Measurements from ENCODE around the gene GPATCH1. TPM values are rescaled to one million over a fixed set of nuclear protein-coding genes. Genes with fewer than 3 reads are reported as not detected.

Gene GPATCH1
- total and polyA plus RNA-seq, 4 donors, result 2.5 to 5.2 (median 3.6) TPM

DNA sequence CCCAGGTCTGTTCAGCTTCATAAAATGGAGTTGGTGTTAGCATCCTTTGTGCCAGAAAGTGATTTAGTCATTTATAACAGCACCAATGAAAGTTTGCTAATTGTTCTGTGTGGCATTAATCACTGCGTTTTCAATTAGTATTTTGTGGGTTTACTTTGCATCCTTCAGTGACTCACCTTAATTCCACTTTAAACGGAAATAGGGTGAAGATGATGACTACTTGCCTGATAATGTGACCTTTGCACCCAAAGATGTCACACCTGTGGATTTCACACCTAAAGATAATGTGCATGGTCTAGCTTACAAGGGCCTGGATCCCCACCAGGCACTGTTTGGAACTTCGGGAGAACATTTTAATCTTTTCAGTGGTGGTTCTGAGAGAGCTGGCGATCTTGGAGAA, 15.0 kb downstream of the GPATCH1 start:
- WGBS, result 91% methylated on average over 4 of the region's 4 CpGs
- TF ChIP-seq HNF4G (IDR thresholded peaks at IDR 0.05), result no peak
- no peak for TF ChIP-seq EGR1 (IDR thresholded peaks at IDR 0.05; ENCODE audit: low read depth in 2 of 2)
- TF ChIP-seq, protein P1, sequence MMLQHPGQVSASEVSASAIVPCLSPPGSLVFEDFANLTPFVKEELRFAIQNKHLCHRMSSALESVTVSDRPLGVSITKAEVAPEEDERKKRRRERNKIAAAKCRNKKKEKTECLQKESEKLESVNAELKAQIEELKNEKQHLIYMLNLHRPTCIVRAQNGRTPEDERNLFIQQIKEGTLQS (IDR thresholded peaks at IDR 0.05), result no peak
- no peak for TF ChIP-seq TAF1 (conservative IDR thresholded peaks at IDR 0.05)
- no peak for TF ChIP-seq RAD21 (IDR thresholded peaks at IDR 0.05)
- TF ChIP-seq MAX (IDR thresholded peaks at IDR 0.05), result no peak
- TF ChIP-seq GABPA (IDR thresholded peaks at IDR 0.05 in 1 of 2, conservative IDR thresholded peaks at IDR 0.05 in 1 of 2), result no peak
- TF ChIP-seq, protein P2, sequence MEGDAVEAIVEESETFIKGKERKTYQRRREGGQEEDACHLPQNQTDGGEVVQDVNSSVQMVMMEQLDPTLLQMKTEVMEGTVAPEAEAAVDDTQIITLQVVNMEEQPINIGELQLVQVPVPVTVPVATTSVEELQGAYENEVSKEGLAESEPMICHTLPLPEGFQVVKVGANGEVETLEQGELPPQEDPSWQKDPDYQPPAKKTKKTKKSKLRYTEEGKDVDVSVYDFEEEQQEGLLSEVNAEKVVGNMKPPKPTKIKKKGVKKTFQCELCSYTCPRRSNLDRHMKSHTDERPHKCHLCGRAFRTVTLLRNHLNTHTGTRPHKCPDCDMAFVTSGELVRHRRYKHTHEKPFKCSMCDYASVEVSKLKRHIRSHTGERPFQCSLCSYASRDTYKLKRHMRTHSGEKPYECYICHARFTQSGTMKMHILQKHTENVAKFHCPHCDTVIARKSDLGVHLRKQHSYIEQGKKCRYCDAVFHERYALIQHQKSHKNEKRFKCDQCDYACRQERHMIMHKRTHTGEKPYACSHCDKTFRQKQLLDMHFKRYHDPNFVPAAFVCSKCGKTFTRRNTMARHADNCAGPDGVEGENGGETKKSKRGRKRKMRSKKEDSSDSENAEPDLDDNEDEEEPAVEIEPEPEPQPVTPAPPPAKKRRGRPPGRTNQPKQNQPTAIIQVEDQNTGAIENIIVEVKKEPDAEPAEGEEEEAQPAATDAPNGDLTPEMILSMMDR (IDR thresholded peaks at IDR 0.05; ENCODE audit: low read depth, low read length, missing input control), result no peak
- TF ChIP-seq, protein P3, sequence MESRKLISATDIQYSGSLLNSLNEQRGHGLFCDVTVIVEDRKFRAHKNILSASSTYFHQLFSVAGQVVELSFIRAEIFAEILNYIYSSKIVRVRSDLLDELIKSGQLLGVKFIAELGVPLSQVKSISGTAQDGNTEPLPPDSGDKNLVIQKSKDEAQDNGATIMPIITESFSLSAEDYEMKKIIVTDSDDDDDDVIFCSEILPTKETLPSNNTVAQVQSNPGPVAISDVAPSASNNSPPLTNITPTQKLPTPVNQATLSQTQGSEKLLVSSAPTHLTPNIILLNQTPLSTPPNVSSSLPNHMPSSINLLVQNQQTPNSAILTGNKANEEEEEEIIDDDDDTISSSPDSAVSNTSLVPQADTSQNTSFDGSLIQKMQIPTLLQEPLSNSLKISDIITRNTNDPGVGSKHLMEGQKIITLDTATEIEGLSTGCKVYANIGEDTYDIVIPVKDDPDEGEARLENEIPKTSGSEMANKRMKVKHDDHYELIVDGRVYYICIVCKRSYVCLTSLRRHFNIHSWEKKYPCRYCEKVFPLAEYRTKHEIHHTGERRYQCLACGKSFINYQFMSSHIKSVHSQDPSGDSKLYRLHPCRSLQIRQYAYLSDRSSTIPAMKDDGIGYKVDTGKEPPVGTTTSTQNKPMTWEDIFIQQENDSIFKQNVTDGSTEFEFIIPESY (IDR thresholded peaks at IDR 0.05), result no peak
- TF ChIP-seq SP1 (IDR thresholded peaks at IDR 0.05), result no peak
- TF ChIP-seq YY1 (IDR thresholded peaks at IDR 0.05), result no peak
- TF ChIP-seq JUND (IDR thresholded peaks at IDR 0.05), result no peak
- TF ChIP-seq FOXA1 (IDR thresholded peaks at IDR 0.05), result no peak
- no peak for TF ChIP-seq HNF4A (conservative IDR thresholded peaks at IDR 0.05)
- no peak for TF ChIP-seq FOXA2 (IDR thresholded peaks at IDR 0.05)
- TF ChIP-seq RXRA (IDR thresholded peaks at IDR 0.05), result no peak
- Histone ChIP-seq H3K9me3 (ENCODE audit: control insufficient read depth in 4 of 4, low read length in 3 of 4) (no peaks in the 10 kb centered on the region), H3K4me1 (ENCODE audit: control insufficient read depth in 4 of 4, insufficient read depth in 4 of 4, low read length in 3 of 4) (no peaks in the 10 kb centered on the region), H3K4me3 (ENCODE audit: low read depth in 1 of 3, low read length in 3 of 3) (no peak overlapping the region), H3K9ac (ENCODE audit: low read depth in 1 of 2, low read length in 2 of 2) (no peak overlapping the region), H3K36me3 (ENCODE audit: control insufficient read depth in 4 of 4, insufficient read depth in 3 of 4, low read depth in 1 of 4, low read length in 3 of 4) (peaks cover 12 to 61% (median 35%) of the 10 kb centered on the region in 4 donors), H3K27ac (ENCODE audit: low read depth in 1 of 2, low read length in 2 of 2) (no peak overlapping the region), H3K27me3 (ENCODE audit: control insufficient read depth in 4 of 4, insufficient read depth in 4 of 4, low read length in 3 of 4) (no peaks in the 10 kb centered on the region)
- DNase-seq (ENCODE audit: low spot score), result no peak

GRCh38 chr19:33098055-33098534, 17.1 kb downstream of the GPATCH1 start:
- H3K9me3 ChIP-seq (ENCODE audit: control insufficient read depth in 4 of 4, low read length in 3 of 4), result no peaks in the 10 kb centered on the region
- H3K36me3 ChIP-seq (ENCODE audit: control insufficient read depth in 4 of 4, insufficient read depth in 3 of 4, low read depth in 1 of 4, low read length in 3 of 4), result peaks cover 10 to 59% (median 36%) of the 10 kb centered on the region in 4 donors
- H3K4me1 ChIP-seq (ENCODE audit: control insufficient read depth in 4 of 4, insufficient read depth in 4 of 4, low read length in 3 of 4), result no peaks in the 10 kb centered on the region
- no peak overlapping the region for H3K4me3 ChIP-seq (ENCODE audit: low read depth in 1 of 3, low read length in 3 of 3)
- 75% methylated on average over 4 of the region's 4 CpGs for WGBS
- H3K9ac ChIP-seq (ENCODE audit: low read depth in 1 of 2, low read length in 2 of 2), result no peak overlapping the region
- no peaks in the 10 kb centered on the region for H3K27me3 ChIP-seq (ENCODE audit: control insufficient read depth in 4 of 4, insufficient read depth in 4 of 4, low read length in 3 of 4)
- H3K27ac ChIP-seq (ENCODE audit: low read depth in 1 of 2, low read length in 2 of 2), result no peak overlapping the region
- DNase-seq (ENCODE audit: low spot score), result peak; percentile 72
- no peak for TF ChIP-seq JUND (IDR thresholded peaks at IDR 0.05)
- no peak for TF ChIP-seq FOXA1 (IDR thresholded peaks at IDR 0.05)
- TF ChIP-seq, protein P1 (IDR thresholded peaks at IDR 0.05), result no peak
- TF ChIP-seq GABPA (IDR thresholded peaks at IDR 0.05 in 1 of 2, conservative IDR thresholded peaks at IDR 0.05 in 1 of 2), result no peak
- TF ChIP-seq, protein P4, sequence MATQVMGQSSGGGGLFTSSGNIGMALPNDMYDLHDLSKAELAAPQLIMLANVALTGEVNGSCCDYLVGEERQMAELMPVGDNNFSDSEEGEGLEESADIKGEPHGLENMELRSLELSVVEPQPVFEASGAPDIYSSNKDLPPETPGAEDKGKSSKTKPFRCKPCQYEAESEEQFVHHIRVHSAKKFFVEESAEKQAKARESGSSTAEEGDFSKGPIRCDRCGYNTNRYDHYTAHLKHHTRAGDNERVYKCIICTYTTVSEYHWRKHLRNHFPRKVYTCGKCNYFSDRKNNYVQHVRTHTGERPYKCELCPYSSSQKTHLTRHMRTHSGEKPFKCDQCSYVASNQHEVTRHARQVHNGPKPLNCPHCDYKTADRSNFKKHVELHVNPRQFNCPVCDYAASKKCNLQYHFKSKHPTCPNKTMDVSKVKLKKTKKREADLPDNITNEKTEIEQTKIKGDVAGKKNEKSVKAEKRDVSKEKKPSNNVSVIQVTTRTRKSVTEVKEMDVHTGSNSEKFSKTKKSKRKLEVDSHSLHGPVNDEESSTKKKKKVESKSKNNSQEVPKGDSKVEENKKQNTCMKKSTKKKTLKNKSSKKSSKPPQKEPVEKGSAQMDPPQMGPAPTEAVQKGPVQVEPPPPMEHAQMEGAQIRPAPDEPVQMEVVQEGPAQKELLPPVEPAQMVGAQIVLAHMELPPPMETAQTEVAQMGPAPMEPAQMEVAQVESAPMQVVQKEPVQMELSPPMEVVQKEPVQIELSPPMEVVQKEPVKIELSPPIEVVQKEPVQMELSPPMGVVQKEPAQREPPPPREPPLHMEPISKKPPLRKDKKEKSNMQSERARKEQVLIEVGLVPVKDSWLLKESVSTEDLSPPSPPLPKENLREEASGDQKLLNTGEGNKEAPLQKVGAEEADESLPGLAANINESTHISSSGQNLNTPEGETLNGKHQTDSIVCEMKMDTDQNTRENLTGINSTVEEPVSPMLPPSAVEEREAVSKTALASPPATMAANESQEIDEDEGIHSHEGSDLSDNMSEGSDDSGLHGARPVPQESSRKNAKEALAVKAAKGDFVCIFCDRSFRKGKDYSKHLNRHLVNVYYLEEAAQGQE (IDR thresholded peaks at IDR 0.05), result no peak
- no peak for TF ChIP-seq YY1 (IDR thresholded peaks at IDR 0.05)
- peak in 1 of 2 donors; percentile 14 for TF ChIP-seq HNF4A (conservative IDR thresholded peaks at IDR 0.05)
- TF ChIP-seq SP1 (IDR thresholded peaks at IDR 0.05), result no peak
- TF ChIP-seq TAF1 (conservative IDR thresholded peaks at IDR 0.05), result no peak
- TF ChIP-seq RAD21 (IDR thresholded peaks at IDR 0.05), result peak in 1 of 2 donors; percentile 40
- no peak for TF ChIP-seq FOXA2 (IDR thresholded peaks at IDR 0.05)
- TF ChIP-seq, protein P2 (IDR thresholded peaks at IDR 0.05; ENCODE audit: low read depth, low read length, missing input control), result no peak
- TF ChIP-seq NR2F2 (IDR thresholded peaks at IDR 0.05), result peak; percentile 86
- TF ChIP-seq HNF4G (IDR thresholded peaks at IDR 0.05), result no peak
- TF ChIP-seq MAX (IDR thresholded peaks at IDR 0.05), result no peak
